ENCODE results near the gene TBC1D4. TPM values are rescaled to one million over a fixed set of nuclear protein-coding genes. Genes with fewer than 3 reads are reported as not detected.

The TBC1D4 gene
- total RNA-seq, 4 donors from 2014 or later: 49.9 to 279 (median 211) TPM

DNA sequence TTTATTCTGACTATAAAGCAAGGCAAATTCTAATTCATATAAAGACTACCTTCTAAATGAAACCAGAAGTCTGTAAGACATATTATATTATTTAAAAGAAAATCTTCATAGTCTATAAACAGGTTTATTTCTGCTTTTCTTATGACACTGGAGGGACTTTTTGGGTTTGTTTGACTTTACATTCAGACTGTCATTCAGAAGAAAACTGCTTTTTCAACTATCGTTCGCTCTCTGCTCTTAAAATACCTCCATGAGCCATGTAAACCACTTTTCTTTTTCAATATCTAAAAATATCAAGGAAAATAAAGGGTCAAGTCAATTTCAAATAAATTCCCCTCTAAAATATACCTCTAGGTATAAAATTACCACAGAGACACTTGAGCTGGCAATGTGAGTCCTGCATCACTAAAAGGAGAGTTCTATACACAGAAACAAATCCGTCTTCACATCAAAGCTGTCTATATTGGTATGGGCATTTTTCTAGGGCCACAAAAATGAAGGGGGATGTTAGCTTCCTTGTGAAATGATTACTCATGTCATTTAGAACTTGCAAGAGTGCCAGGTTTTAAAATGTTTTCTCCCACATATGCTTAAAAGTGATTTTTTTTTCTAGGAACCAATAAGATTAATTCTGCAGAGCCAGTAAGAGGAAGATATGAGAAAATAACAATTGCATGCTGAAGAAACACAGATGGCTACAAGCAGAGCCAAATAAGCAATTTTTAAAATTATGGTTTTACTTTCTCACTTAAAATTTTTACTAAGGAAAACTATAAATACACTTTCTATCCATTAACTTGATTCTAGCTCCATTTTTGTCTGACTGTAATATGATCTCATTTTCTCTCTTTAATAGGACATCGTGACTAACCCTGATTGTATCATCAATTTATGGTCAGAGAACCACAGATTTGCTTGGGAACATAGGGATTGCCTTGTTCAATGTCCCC, 181.8 kb downstream of the TBC1D4 start:
- no peak for ATAC-seq
- H3K36me3 ChIP-seq: peaks cover 0 to 36% of the 10 kb centered on the region in 2 donors
- in situ Hi-C loops (cut with MboI; ENCODE audit: low sequenced_read_pairs in 4 of 4): no loop called here
- H3K27ac ChIP-seq: peak overlapping the region in 1 of 4 donors; percentile 22
- no peaks in the 10 kb centered on the region for H3K27me3 ChIP-seq
- no peak overlapping the region for H3K4me3 ChIP-seq
- no peaks in the 10 kb centered on the region for H3K9me3 ChIP-seq
- TF ChIP-seq POLR2A (IDR thresholded peaks at IDR 0.05): no peak
- TF ChIP-seq, protein P1, sequence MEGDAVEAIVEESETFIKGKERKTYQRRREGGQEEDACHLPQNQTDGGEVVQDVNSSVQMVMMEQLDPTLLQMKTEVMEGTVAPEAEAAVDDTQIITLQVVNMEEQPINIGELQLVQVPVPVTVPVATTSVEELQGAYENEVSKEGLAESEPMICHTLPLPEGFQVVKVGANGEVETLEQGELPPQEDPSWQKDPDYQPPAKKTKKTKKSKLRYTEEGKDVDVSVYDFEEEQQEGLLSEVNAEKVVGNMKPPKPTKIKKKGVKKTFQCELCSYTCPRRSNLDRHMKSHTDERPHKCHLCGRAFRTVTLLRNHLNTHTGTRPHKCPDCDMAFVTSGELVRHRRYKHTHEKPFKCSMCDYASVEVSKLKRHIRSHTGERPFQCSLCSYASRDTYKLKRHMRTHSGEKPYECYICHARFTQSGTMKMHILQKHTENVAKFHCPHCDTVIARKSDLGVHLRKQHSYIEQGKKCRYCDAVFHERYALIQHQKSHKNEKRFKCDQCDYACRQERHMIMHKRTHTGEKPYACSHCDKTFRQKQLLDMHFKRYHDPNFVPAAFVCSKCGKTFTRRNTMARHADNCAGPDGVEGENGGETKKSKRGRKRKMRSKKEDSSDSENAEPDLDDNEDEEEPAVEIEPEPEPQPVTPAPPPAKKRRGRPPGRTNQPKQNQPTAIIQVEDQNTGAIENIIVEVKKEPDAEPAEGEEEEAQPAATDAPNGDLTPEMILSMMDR (IDR thresholded peaks at IDR 0.05 in 4 of 5, conservative IDR thresholded peaks at IDR 0.05 in 1 of 5): no peak
- H3K4me1 ChIP-seq: peaks cover 9 to 19% of the 10 kb centered on the region in 2 donors
- intact Hi-C loops (cut with DNase I; ENCODE audit: low total_unique reads): no loop called here
- DNase-seq: no peak

DNA sequence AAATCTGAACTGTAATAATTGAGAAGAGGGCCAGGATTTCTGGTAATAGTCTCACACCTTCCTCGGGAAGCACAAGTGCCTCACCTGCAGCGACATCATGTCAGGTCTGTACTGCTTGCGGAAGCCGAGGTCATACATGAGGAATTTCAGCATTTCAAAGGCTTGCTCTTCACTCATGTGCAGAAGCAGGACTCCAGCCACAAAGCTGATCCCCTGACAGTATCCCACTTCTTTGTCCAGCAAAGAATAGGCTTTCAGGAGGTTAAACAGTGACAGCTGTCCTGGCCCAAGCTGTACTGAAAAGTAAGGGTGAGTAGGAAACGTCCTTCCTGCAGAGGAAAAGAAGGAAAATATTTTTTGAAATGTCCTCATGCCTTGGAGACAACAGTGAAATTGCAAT, 182.7 kb downstream of the TBC1D4 start:
- Histone ChIP-seq H3K9me3 (no peaks in the 10 kb centered on the region), H3K4me3 (no peak overlapping the region), H3K4me1 (peaks cover 7 to 13% of the 10 kb centered on the region in 2 donors), H3K27me3 (no peaks in the 10 kb centered on the region), H3K27ac (no peak overlapping the region), H3K36me3 (peaks cover 0 to 38% of the 10 kb centered on the region in 2 donors)
- no peak for DNase-seq
- intact Hi-C loops (cut with DNase I; ENCODE audit: low total_unique reads) (no loop called here), in situ Hi-C loops (cut with MboI; ENCODE audit: low sequenced_read_pairs in 4 of 4) (no loop called here)
- TF ChIP-seq, protein P1 (IDR thresholded peaks at IDR 0.05 in 4 of 5, conservative IDR thresholded peaks at IDR 0.05 in 1 of 5): no peak
- TF ChIP-seq POLR2A (IDR thresholded peaks at IDR 0.05): no peak
- no peak for ATAC-seq

GRCh38 chr13:75296641-75297040, 185.3 kb downstream of the TBC1D4 start:
- DNase-seq (no peak), ATAC-seq (no peak)
- intact Hi-C loops (cut with DNase I; ENCODE audit: low total_unique reads): no loop called here
- Histone ChIP-seq H3K4me1 (no peaks in the 10 kb centered on the region), H3K27me3 (no peaks in the 10 kb centered on the region), H3K27ac (no peak overlapping the region), H3K9me3 (no peaks in the 10 kb centered on the region), H3K4me3 (no peak overlapping the region), H3K36me3 (peaks cover 0 to 54% of the 10 kb centered on the region in 2 donors)
- TF ChIP-seq POLR2A (IDR thresholded peaks at IDR 0.05): no peak
- TF ChIP-seq, protein P1 (IDR thresholded peaks at IDR 0.05 in 4 of 5, conservative IDR thresholded peaks at IDR 0.05 in 1 of 5): no peak
- in situ Hi-C loops (cut with MboI; ENCODE audit: low sequenced_read_pairs in 4 of 4): no loop called here

DNA sequence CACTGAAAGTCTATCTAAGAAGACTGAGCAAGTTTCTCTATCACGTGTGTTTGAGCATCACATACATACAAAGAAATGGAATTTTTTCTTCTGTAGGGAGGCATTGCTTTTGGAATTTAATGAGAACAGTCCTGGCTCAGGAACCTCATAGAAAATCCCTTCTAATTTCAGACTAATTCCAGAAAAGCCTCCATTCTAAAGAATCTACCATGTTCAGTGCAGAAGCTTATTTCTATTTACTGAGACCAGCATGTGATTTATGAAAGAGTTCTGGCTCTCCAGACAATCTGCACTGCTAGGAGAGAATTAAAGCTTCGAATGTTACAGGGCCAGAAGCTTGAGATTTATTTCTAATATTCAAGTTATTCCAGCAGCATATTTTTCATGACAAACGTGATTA, 186.8 kb downstream of the TBC1D4 start:
- H3K27ac ChIP-seq: no peak overlapping the region
- peaks cover 0 to 50% of the 10 kb centered on the region in 2 donors for H3K36me3 ChIP-seq
- no peak for TF ChIP-seq POLR2A (IDR thresholded peaks at IDR 0.05)
- TF ChIP-seq, protein P1 (IDR thresholded peaks at IDR 0.05 in 4 of 5, conservative IDR thresholded peaks at IDR 0.05 in 1 of 5): no peak
- no peaks in the 10 kb centered on the region for H3K9me3 ChIP-seq
- H3K4me1 ChIP-seq: no peaks in the 10 kb centered on the region
- H3K27me3 ChIP-seq: no peaks in the 10 kb centered on the region
- in situ Hi-C loops (cut with MboI; ENCODE audit: low sequenced_read_pairs in 4 of 4): no loop called here
- H3K4me3 ChIP-seq: no peak overlapping the region
- ATAC-seq: no peak
- DNase-seq: no peak
- intact Hi-C loops (cut with DNase I; ENCODE audit: low total_unique reads): no loop called here
